ENCODE data around the gene ADCK1.
"Not testable (repeated sequence)": the region's sequence is repeated elsewhere in the genome, so short reads cannot be mapped to it uniquely, and the experiment has no call there.

GRCh38 chr14:77959686-77960085, 159.8 kb downstream of the ADCK1 start:
- TF ChIP-seq, protein P1, sequence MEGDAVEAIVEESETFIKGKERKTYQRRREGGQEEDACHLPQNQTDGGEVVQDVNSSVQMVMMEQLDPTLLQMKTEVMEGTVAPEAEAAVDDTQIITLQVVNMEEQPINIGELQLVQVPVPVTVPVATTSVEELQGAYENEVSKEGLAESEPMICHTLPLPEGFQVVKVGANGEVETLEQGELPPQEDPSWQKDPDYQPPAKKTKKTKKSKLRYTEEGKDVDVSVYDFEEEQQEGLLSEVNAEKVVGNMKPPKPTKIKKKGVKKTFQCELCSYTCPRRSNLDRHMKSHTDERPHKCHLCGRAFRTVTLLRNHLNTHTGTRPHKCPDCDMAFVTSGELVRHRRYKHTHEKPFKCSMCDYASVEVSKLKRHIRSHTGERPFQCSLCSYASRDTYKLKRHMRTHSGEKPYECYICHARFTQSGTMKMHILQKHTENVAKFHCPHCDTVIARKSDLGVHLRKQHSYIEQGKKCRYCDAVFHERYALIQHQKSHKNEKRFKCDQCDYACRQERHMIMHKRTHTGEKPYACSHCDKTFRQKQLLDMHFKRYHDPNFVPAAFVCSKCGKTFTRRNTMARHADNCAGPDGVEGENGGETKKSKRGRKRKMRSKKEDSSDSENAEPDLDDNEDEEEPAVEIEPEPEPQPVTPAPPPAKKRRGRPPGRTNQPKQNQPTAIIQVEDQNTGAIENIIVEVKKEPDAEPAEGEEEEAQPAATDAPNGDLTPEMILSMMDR (IDR thresholded peaks at IDR 0.05): not testable (repeated sequence)
- TF ChIP-seq POLR2A (IDR thresholded peaks at IDR 0.05): not testable (repeated sequence)
